Keratinocyte (primary cell): Measurements from ENCODE around the gene FTSJ3. TPM values are rescaled to one million over a fixed set of nuclear protein-coding genes. Genes with fewer than 3 reads are reported as not detected.

Experiments used
- DNase-seq: peaks from one replicate; pipeline ENCODE4 v3.0.0-alpha.2; 2011; ENCODE audit warnings: low read depth, missing footprints, low spot score
- FAIRE-seq: peaks from 2 replicates; lab custom pipeline; 2011; peaks lifted over from hg19 to GRCh38; lab: Jason Lieb, UNC
- H2AFZ ChIP-seq: 2 replicates; pipeline ENCODE4 v1.6.0; 2012; ENCODE audit warnings: low read length, control low read depth, inconsistent platforms; ENCODE audit not compliant: control insufficient read depth
- H3K27ac ChIP-seq: 2 replicates; pipeline ENCODE4 v1.5.1; 2011; ENCODE audit warnings: low read length; ENCODE audit not compliant: control insufficient read depth, insufficient read depth
- H3K27me3 ChIP-seq: 3 replicates; pipeline ENCODE4 v1.6.0; 2011; ENCODE audit warnings: low read length; ENCODE audit not compliant: control insufficient read depth, insufficient read depth; ENCODE audit errors: extremely low read depth
- H3K36me3 ChIP-seq, 2 experiments: 2 replicates in 1 of 2; 3 replicates in 1 of 2; pipeline ENCODE4 v1.5.1; 2011; ENCODE audit warnings: low read length in 2 of 2, mild to moderate bottlenecking in 1 of 2; ENCODE audit not compliant: control insufficient read depth in 2 of 2, insufficient read depth in 2 of 2; ENCODE audit errors: extremely low read depth in 1 of 2
- H3K4me1 ChIP-seq: 3 replicates; pipeline ENCODE4 v1.5.1; 2011; ENCODE audit warnings: low read length; ENCODE audit not compliant: control insufficient read depth, insufficient read depth; ENCODE audit errors: extremely low read depth
- H3K4me2 ChIP-seq: 3 replicates; pipeline ENCODE4 v1.6.0; 2011; ENCODE audit warnings: low read depth, low read length; ENCODE audit not compliant: control insufficient read depth, insufficient read depth; ENCODE audit errors: extremely low read depth
- H3K4me3 ChIP-seq, 3 experiments: fragments of 200-600 bp in 1 of 3; sonication (generic) in 1 of 3; 2 replicates in 2 of 3; 3 replicates in 1 of 3; pipeline ENCODE4 v1.5.1; 2011 to 2016; ENCODE audit warnings: low read length in 3 of 3, mild to moderate bottlenecking in 3 of 3, control low read depth in 2 of 3, inconsistent platforms in 1 of 3, low read depth in 1 of 3, mixed read lengths in 1 of 3, mixed run types in 1 of 3, moderate library complexity in 1 of 3; ENCODE audit not compliant: control insufficient read depth in 2 of 3, insufficient read depth in 2 of 3; ENCODE audit errors: extremely low read depth in 1 of 3
- H3K79me2 ChIP-seq: 2 replicates; pipeline ENCODE4 v1.6.0; 2012; ENCODE audit warnings: low read length; ENCODE audit not compliant: control insufficient read depth, insufficient read depth
- H3K9ac ChIP-seq: 3 replicates; pipeline ENCODE4 v1.6.0; 2011; ENCODE audit warnings: low read length; ENCODE audit not compliant: control insufficient read depth, insufficient read depth; ENCODE audit errors: extremely low read depth
- H3K9me1 ChIP-seq: 3 replicates; pipeline ENCODE4 v1.6.0; 2011; ENCODE audit warnings: low read length; ENCODE audit not compliant: control insufficient read depth, insufficient read depth; ENCODE audit errors: extremely low read depth
- H3K9me3 ChIP-seq: 2 replicates; pipeline ENCODE4 v1.5.1; 2012; ENCODE audit warnings: low read depth, low read length; ENCODE audit not compliant: control insufficient read depth
- H4K20me1 ChIP-seq: 3 replicates; pipeline ENCODE4 v1.6.0; 2011; ENCODE audit warnings: low read length; ENCODE audit not compliant: control insufficient read depth, insufficient read depth; ENCODE audit errors: extremely low read depth
- EZH2 ChIP-seq: IDR thresholded peaks from one replicate; pipeline ENCODE4 v1.6.1; 2012; ENCODE audit warnings: inconsistent platforms, mild to moderate bottlenecking, low read length, moderate library complexity
- dilution Hi-C: fragments of 300-500 bp; cut with MboI; formaldehyde crosslinking; loops from one replicate; pipeline ENCODE4 v1.7.0; 2020; ENCODE audit warnings: low sequenced_read_pairs; ENCODE audit not compliant: extremely low pct_ligation_motif_present
- polyA plus RNA-seq, 5 experiments: library from polyadenylated mRNA; depleted of rRNA in 3 of 5; stranded (reverse) in 3 of 5; stranded (forward) in 1 of 5; unstranded in 1 of 5; fragments of >200 nt; gene quantifications; 1 replicate in 1 of 5; 2 replicates in 3 of 5; 3 replicates in 1 of 5; pipeline versions ENCODE4 v1.2.1 to v1.2.3, GENCODE V29; 2011 to 2012; ENCODE audit warnings: missing spikeins in 2 of 5, low read depth in 1 of 5, low replicate concordance in 1 of 5
- TF ChIP-seq, protein P1 (sequence below), 3 experiments: IDR thresholded peaks in 1 of 3; conservative IDR thresholded peaks in 1 of 3; optimal IDR thresholded peaks in 1 of 3; 2 replicates in 2 of 3; 3 replicates in 1 of 3; pipeline versions ENCODE3 to v1.5.1; 2011; ENCODE audit warnings: low read length in 3 of 3, mild to moderate bottlenecking in 3 of 3, moderate library complexity in 2 of 3, control low read depth in 1 of 3, inconsistent platforms in 1 of 3; ENCODE audit not compliant: insufficient read depth in 2 of 3; ENCODE audit errors: extremely low read depth in 1 of 3

FTSJ3 gene
- polyA plus RNA-seq, 1 donor (not counting 4 experiments of a cell fraction or from before 2014, with no cell fraction given) = 43.7 TPM

DNA sequence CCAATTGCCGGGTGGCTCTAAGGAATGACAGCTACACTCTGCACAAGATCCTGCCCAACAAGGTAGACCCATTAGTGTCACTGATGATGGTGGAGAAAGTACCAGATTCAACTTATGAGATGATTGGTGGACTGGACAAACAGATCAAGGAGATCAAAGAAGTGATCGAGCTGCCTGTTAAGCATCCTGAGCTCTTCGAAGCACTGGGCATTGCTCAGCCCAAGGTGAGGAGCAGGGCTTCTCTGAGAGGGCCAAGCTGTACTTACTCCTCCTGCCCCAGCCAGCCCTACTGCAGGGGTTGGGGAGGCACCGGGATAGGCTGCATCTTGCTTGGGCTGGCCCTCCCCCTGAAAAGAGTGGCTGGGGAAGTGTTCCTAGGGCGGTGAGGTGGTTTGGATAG lies 2.8 kb upstream of the FTSJ3 start:
- Histone ChIP-seq H3K79me2 (peaks cover 46% of the 10 kb centered on the region), H3K9ac (no peak overlapping the region), H4K20me1 (peaks cover 5% of the 10 kb centered on the region), H3K9me3 (no peaks in the 10 kb centered on the region), H2AFZ (no peak overlapping the region), H3K9me1 (no peaks in the 10 kb centered on the region), H3K36me3 (peaks cover 51 to 58% of the 10 kb centered on the region in 2 experiments), H3K4me2 (no peak overlapping the region), H3K4me1 (peaks cover 31% of the 10 kb centered on the region), H3K27ac (no peak overlapping the region), H3K27me3 (no peaks in the 10 kb centered on the region), H3K4me3 (no peak overlapping the region)
- no peak for TF ChIP-seq EZH2
- TF ChIP-seq, protein P1, sequence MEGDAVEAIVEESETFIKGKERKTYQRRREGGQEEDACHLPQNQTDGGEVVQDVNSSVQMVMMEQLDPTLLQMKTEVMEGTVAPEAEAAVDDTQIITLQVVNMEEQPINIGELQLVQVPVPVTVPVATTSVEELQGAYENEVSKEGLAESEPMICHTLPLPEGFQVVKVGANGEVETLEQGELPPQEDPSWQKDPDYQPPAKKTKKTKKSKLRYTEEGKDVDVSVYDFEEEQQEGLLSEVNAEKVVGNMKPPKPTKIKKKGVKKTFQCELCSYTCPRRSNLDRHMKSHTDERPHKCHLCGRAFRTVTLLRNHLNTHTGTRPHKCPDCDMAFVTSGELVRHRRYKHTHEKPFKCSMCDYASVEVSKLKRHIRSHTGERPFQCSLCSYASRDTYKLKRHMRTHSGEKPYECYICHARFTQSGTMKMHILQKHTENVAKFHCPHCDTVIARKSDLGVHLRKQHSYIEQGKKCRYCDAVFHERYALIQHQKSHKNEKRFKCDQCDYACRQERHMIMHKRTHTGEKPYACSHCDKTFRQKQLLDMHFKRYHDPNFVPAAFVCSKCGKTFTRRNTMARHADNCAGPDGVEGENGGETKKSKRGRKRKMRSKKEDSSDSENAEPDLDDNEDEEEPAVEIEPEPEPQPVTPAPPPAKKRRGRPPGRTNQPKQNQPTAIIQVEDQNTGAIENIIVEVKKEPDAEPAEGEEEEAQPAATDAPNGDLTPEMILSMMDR (optimal IDR thresholded peaks at IDR 0.05 in 1 of 3, IDR thresholded peaks at IDR 0.05 in 1 of 3, conservative IDR thresholded peaks at IDR 0.05 in 1 of 3; ENCODE audit: extremely low read depth in 1 of 3, insufficient read depth in 2 of 3, low read length in 3 of 3) = no peak
- dilution Hi-C loops = no loop called here
- FAIRE-seq (no peak), DNase-seq (no peak)

DNA sequence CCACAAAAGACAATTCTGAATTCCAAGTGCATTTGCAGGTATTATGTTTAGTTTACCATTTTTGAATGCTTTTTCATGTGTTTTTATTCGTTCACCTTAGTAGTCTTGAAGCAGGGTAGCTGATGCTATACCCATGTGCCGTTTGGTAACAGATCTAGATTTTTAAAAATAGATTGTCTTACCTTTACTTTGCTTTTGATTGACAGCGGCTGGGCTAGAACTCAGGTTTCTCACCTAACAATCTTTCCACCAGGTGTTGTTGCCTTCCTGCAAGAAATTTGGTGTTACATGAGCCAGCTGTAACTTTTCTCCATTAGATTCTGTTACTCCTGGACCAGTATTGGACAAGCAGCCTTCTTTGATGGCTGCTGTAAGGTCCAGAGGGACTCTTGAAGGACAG lies 1.5 kb upstream of the FTSJ3 start:
- no peaks in the 10 kb centered on the region for H3K9me3 ChIP-seq
- no peak overlapping the region for H3K4me3 ChIP-seq
- no peak overlapping the region for H2AFZ ChIP-seq
- H3K4me2 ChIP-seq = peak overlapping the region; percentile 97
- DNase-seq (no peak), FAIRE-seq (no peak)
- H3K27ac ChIP-seq = no peak overlapping the region
- H3K4me1 ChIP-seq = peaks cover 19% of the 10 kb centered on the region
- H3K9me1 ChIP-seq = no peaks in the 10 kb centered on the region
- H3K9ac ChIP-seq = no peak overlapping the region
- H3K36me3 ChIP-seq = peaks cover 56 to 62% of the 10 kb centered on the region in 2 experiments
- H3K79me2 ChIP-seq = peaks cover 56% of the 10 kb centered on the region
- dilution Hi-C loops = no loop called here
- TF ChIP-seq EZH2 = no peak
- TF ChIP-seq, protein P1 (optimal IDR thresholded peaks at IDR 0.05 in 1 of 3, IDR thresholded peaks at IDR 0.05 in 1 of 3, conservative IDR thresholded peaks at IDR 0.05 in 1 of 3; ENCODE audit: extremely low read depth in 1 of 3, insufficient read depth in 2 of 3, low read length in 3 of 3) = no peak
- H4K20me1 ChIP-seq = no peaks in the 10 kb centered on the region
- H3K27me3 ChIP-seq = no peaks in the 10 kb centered on the region
